GM12878 (cell line): Measurements from ENCODE around the gene SGSM2.

Experiments
- CBFB ChIP-seq: IDR thresholded peaks from 2 replicates; pipeline ENCODE4 v1.6.1; 2016; ENCODE audit warnings: antibody characterized with exemption, low read depth
- ESRRA ChIP-seq: IDR thresholded peaks from 2 replicates; pipeline ENCODE4 v1.6.1; 2012; ENCODE audit warnings: mild to moderate bottlenecking, low read length, improper control_type of control experiment
- SIX5 ChIP-seq: IDR thresholded peaks from 2 replicates; pipeline ENCODE4 v1.6.1; 2011; ENCODE audit warnings: mild to moderate bottlenecking, low read depth, low read length, moderate library complexity; ENCODE audit not compliant: severe bottlenecking
- TF ChIP-seq, protein P1 (sequence below): fragments of 450-650 bp; IDR thresholded peaks from 2 replicates; pipeline ENCODE4 v1.6.1; 2016; ENCODE audit warnings: mild to moderate bottlenecking, moderate library complexity, borderline replicate concordance

DNA sequence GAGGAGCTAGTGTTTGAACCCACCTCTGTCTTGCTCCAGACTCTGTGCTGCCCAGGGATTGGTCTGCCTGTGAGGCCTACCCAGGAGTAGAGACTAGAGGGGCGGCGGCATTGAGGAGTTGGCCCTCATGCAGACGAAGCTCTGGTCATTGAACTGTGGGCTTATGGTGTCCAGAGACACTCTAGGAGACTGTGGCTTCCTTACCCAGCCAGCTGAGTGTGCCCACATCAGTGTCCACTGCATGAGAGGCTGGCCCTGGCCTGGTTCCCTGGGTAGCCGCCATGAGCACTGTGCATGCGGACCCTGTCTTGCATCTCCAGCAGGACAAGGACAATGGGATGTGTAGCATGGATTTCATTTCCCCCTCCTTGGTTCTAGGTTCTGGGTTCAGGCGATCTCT, 14.0 kb downstream of the SGSM2 start:
- TF ChIP-seq, protein P1, sequence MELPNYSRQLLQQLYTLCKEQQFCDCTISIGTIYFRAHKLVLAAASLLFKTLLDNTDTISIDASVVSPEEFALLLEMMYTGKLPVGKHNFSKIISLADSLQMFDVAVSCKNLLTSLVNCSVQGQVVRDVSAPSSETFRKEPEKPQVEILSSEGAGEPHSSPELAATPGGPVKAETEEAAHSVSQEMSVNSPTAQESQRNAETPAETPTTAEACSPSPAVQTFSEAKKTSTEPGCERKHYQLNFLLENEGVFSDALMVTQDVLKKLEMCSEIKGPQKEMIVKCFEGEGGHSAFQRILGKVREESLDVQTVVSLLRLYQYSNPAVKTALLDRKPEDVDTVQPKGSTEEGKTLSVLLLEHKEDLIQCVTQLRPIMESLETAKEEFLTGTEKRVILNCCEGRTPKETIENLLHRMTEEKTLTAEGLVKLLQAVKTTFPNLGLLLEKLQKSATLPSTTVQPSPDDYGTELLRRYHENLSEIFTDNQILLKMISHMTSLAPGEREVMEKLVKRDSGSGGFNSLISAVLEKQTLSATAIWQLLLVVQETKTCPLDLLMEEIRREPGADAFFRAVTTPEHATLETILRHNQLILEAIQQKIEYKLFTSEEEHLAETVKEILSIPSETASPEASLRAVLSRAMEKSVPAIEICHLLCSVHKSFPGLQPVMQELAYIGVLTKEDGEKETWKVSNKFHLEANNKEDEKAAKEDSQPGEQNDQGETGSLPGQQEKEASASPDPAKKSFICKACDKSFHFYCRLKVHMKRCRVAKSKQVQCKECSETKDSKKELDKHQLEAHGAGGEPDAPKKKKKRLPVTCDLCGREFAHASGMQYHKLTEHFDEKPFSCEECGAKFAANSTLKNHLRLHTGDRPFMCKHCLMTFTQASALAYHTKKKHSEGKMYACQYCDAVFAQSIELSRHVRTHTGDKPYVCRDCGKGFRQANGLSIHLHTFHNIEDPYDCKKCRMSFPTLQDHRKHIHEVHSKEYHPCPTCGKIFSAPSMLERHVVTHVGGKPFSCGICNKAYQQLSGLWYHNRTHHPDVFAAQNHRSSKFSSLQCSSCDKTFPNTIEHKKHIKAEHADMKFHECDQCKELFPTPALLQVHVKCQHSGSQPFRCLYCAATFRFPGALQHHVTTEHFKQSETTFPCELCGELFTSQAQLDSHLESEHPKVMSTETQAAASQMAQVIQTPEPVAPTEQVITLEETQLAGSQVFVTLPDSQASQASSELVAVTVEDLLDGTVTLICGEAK = no peak
- TF ChIP-seq SIX5 (no peak), ESRRA (no peak), CBFB (no peak)
